GM12864 (cell line): Measurements from ENCODE around the gene HCFC1R1.

Experiments used
- DNase-seq: peaks from one replicate; pipeline ENCODE4 v3.0.0-alpha.2; 2011; ENCODE audit warnings: low read depth
- H3K4me3 ChIP-seq: 2 replicates; pipeline ENCODE4 v1.5.1; 2011; ENCODE audit warnings: mild to moderate bottlenecking, low read depth, low read length, control low read depth
- TF ChIP-seq, protein P1 (sequence below): IDR thresholded peaks from 2 replicates; pipeline ENCODE4 v1.5.1; 2011; ENCODE audit warnings: low read depth, mild to moderate bottlenecking, moderate library complexity, low read length, control low read depth, inconsistent platforms; ENCODE audit errors: missing control alignments

The HCFC1R1 gene

GRCh38 chr16:3025032-3026002, 1.6 kb upstream of the HCFC1R1 start:
- TF ChIP-seq, protein P1, sequence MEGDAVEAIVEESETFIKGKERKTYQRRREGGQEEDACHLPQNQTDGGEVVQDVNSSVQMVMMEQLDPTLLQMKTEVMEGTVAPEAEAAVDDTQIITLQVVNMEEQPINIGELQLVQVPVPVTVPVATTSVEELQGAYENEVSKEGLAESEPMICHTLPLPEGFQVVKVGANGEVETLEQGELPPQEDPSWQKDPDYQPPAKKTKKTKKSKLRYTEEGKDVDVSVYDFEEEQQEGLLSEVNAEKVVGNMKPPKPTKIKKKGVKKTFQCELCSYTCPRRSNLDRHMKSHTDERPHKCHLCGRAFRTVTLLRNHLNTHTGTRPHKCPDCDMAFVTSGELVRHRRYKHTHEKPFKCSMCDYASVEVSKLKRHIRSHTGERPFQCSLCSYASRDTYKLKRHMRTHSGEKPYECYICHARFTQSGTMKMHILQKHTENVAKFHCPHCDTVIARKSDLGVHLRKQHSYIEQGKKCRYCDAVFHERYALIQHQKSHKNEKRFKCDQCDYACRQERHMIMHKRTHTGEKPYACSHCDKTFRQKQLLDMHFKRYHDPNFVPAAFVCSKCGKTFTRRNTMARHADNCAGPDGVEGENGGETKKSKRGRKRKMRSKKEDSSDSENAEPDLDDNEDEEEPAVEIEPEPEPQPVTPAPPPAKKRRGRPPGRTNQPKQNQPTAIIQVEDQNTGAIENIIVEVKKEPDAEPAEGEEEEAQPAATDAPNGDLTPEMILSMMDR, result no peak
- H3K4me3 ChIP-seq, result no peak overlapping the region
- no peak for DNase-seq

DNA sequence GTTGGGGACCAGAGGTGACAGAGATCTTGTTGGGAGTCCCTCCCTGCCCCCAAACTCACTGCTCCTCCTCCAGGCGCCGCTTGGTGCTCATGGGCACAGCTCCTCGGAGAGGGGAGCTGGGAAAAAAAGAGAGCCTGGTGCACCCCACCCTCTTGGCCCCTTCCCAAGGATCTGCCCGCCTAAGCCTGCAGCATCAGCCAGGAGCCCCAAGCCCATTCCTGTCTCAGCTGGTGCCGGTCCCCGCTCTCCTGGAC, 400 bp downstream of the HCFC1R1 start:
- TF ChIP-seq, protein P1, result no peak
- peak overlapping the region; percentile 69 for H3K4me3 ChIP-seq
- no peak for DNase-seq

DNA sequence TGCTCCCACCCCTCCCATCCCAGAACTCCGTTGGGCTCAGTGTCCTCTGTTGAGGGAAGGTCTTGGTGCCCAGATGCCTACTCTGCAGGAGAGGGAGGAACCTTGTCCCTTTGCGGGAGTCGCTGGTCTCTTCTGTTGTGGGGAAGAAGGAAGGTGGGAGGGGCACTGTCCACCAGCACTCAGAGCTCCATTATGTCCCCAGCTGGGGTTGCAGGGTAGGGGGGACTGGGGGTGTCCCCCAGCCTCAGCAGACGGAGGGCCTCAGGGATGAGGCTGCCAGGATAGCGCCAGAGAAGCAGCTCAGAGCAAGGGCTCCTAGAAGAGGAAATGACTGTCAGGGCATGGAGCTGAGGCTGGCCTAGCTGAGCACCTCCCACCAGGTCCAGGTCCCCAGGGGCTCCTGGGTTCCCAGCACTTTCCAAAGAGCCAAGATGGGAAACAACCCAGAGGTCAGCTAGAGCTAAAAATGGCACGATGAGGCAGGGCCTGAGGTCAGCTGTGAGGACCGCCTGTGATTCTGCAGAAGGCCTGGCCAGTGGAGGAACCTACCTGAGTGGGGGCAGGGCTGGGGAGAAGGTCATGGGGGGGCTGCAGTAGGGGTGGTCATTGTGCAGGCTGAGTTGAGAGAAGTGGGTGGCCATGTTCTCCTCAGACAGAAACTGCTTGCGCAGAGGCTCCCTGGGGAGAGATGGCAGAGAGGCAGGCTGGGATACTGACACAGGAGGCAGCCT, 893 bp downstream of the HCFC1R1 start:
- TF ChIP-seq, protein P1, result no peak
- H3K4me3 ChIP-seq, result peak overlapping the region; percentile 69
- DNase-seq, result no peak

GRCh38 chr16:3022208-3022683, 1.5 kb downstream of the HCFC1R1 start:
- no peak overlapping the region for H3K4me3 ChIP-seq
- TF ChIP-seq, protein P1, result no peak
- DNase-seq, result no peak

DNA sequence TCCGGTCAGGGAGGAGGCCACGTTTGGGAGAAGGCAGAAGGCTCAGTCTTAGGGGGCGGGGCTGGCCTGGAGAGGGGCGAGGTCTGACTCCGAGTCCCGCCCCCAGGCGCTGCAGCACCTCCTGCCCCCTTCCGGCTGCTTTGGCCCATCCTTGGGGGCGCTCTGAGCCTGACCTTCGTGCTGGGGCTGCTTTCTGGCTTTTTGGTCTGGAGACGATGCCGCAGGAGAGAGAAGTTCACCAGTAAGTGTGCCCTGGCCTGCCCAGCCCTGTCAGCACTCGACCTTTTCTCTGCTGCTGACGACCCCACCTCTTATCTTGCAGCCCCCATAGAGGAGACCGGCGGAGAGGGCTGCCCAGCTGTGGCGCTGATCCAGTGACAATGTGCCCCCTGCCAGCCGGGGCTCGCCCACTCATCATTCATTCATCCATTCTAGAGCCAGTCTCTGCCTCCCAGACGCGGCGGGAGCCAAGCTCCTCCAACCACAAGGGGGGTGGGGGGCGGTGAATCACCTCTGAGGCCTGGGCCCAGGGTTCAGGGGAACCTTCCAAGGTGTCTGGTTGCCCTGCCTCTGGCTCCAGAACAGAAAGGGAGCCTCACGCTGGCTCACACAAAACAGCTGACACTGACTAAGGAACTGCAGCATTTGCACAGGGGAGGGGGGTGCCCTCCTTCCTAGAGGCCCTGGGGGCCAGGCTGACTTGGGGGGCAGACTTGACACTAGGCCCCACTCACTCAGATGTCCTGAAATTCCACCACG, 2.1 kb downstream of the HCFC1R1 start:
- TF ChIP-seq, protein P1, result peak; percentile 46
- DNase-seq, result no peak
- peak overlapping the region; percentile 68 for H3K4me3 ChIP-seq

DNA sequence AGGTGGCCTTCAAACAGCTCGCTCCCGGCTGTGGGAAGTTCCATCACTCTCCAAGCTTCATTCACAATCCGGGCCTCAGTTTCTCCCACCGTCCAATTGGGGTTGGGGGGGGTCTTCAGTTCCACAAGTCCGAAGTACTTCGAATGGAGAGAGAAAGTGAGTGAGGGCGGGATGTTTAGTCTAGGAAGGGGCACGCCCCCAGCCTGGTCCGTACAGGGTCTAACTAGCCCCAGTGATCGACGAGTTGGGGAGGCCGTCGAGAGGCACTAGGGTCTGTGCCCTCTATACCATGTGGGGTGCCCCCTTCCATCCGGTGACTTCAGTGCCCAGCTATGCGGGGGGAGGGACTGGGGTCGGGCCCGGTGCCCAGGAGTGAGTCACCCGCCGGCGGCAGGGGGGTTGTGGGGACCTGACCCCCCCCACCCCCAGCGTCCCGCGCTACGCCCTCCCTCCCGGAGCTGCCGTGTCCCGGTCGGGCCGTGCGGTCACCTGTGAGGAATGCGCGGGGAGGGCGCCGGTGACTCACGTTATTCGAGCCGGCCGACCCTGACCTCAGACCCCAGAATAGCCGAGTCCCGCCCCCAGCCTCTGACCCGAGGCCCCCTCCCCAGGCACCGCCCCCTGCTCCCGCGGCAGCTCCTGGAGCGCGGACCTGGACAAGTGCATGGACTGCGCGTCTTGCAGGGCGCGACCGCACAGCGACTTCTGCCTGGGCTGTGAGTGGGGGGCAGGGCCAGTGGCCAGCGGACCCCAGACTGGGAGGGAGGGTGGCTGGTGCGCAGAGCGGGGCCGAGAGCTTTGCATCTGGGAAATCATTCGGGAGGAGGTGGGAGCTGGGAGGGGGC, 2.9 kb downstream of the HCFC1R1 start:
- peak overlapping the region; percentile 68 for H3K4me3 ChIP-seq
- DNase-seq, result no peak
- TF ChIP-seq, protein P1, result no peak
